Nephron progenitor cell (in vitro differentiated cells): ENCODE data around the gene LUM.

Experiments
- DNase-seq: peaks from one replicate; pipeline ENCODE4 v3.0.0; 2021
- H3K27ac Mint-ChIP-seq: 2 replicates; pipeline ENCODE4 v1.8.0; 2021; ENCODE audit warnings: mild to moderate bottlenecking, moderate library complexity, mixed read lengths
- H3K27me3 Mint-ChIP-seq: 2 replicates; pipeline ENCODE4 v1.8.0; 2021; ENCODE audit warnings: mild to moderate bottlenecking, low read depth, mixed read lengths; ENCODE audit not compliant: poor library complexity
- H3K36me3 Mint-ChIP-seq: 2 replicates; pipeline ENCODE4 v1.8.0; 2021; ENCODE audit warnings: low read depth, mixed read lengths
- H3K4me1 Mint-ChIP-seq: 2 replicates; pipeline ENCODE4 v1.8.0; 2021; ENCODE audit warnings: mixed read lengths
- H3K4me3 Mint-ChIP-seq: 2 replicates; pipeline ENCODE4 v1.8.0; 2021; ENCODE audit warnings: mild to moderate bottlenecking, moderate library complexity, mixed read lengths
- H3K9me3 Mint-ChIP-seq: 2 replicates; pipeline ENCODE4 v1.8.0; 2021; ENCODE audit warnings: mild to moderate bottlenecking, moderate library complexity, mixed read lengths
- CTCF ChIP-seq: fragments of 200-600 bp; sonication (generic); IDR thresholded peaks from 2 replicates; pipeline ENCODE4 v1.5.0; 2021; ENCODE audit warnings: antibody characterized with exemption

The LUM gene

DNA sequence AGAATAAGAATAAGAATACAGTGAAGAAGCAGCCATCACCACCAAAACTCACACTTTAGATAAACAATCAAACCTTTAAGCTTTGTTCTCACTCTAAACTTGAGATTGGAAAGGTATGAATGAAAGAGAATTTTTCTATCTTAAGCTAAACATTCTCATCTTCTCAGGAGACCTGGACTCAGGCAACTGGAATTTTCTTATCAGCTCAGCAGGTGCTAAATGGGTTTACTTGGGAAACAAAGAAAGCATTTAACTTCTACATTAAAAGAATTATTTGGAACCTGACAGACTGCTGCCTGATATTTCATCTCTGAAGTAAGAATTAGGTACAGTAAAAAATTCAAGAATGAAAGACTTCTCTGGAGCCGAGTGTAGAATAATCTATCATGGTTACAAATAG, 32.8 kb downstream of the LUM start:
- DNase-seq, result no peak
- H3K4me3 Mint-ChIP-seq, result no peak overlapping the region
- H3K9me3 Mint-ChIP-seq, result no peaks in the 10 kb centered on the region
- TF ChIP-seq CTCF, result no peak
- no peaks in the 10 kb centered on the region for H3K36me3 Mint-ChIP-seq
- H3K27ac Mint-ChIP-seq, result no peak overlapping the region
- H3K27me3 Mint-ChIP-seq, result no peaks in the 10 kb centered on the region
- peaks cover 26% of the 10 kb centered on the region for H3K4me1 Mint-ChIP-seq

DNA sequence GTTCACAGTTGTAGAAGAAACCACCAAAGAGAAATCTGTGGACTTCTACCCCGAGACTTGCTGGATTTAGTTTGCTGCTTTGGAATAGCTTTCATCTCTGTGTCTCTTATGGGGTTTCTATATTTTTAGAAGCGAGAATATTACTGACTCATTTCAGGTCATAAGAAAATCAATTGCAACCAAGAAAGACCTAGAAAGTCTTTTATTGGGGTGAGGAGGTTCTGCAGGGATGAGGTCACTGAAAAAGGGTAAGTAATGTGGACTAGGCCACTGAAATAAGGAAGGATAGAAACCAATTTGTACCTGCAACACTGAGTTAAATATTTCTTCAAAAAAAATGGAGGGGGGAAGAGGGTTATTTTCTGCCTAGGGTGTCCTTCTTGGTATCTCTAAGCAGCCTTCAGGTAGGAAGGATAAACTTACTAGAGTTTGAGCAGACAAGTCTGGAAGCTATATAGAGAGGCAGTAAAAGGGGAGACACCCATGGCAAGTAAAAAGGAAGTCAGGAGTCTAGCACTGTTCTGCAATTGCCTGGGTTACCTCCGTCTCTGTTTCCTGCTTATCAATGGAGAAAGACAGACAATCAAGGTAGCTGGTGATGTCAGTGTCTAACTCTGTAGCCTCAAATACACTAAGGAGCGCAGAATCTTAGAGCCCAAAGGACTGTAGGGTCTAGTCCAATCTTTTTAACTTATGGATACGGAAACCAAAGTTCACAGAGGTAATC, 33.9 kb downstream of the LUM start:
- TF ChIP-seq CTCF, result no peak
- H3K9me3 Mint-ChIP-seq, result no peaks in the 10 kb centered on the region
- no peaks in the 10 kb centered on the region for H3K27me3 Mint-ChIP-seq
- H3K27ac Mint-ChIP-seq, result no peak overlapping the region
- peaks cover 28% of the 10 kb centered on the region for H3K4me1 Mint-ChIP-seq
- DNase-seq, result no peak
- H3K4me3 Mint-ChIP-seq, result no peak overlapping the region
- H3K36me3 Mint-ChIP-seq, result no peaks in the 10 kb centered on the region

GRCh38 chr12:91074851-91075250, 36.4 kb downstream of the LUM start:
- no peak overlapping the region for H3K4me3 Mint-ChIP-seq
- no peaks in the 10 kb centered on the region for H3K27me3 Mint-ChIP-seq
- H3K9me3 Mint-ChIP-seq, result no peaks in the 10 kb centered on the region
- H3K4me1 Mint-ChIP-seq, result peaks cover 28% of the 10 kb centered on the region
- no peak for TF ChIP-seq CTCF
- H3K27ac Mint-ChIP-seq, result no peak overlapping the region
- no peaks in the 10 kb centered on the region for H3K36me3 Mint-ChIP-seq
- DNase-seq, result no peak

GRCh38 chr12:91074154-91074709, 37.1 kb downstream of the LUM start:
- Mint-ChIP-seq H3K4me1 (peaks cover 28% of the 10 kb centered on the region), H3K27me3 (no peaks in the 10 kb centered on the region), H3K27ac (peak overlapping the region; percentile 34), H3K4me3 (no peak overlapping the region), H3K36me3 (no peaks in the 10 kb centered on the region), H3K9me3 (no peaks in the 10 kb centered on the region)
- no peak for TF ChIP-seq CTCF
- DNase-seq, result no peak

GRCh38 chr12:91073426-91073825, 37.9 kb downstream of the LUM start:
- peak overlapping the region; percentile 20 for H3K27ac Mint-ChIP-seq
- H3K4me3 Mint-ChIP-seq, result no peak overlapping the region
- H3K9me3 Mint-ChIP-seq, result no peaks in the 10 kb centered on the region
- TF ChIP-seq CTCF, result no peak
- DNase-seq, result no peak
- H3K36me3 Mint-ChIP-seq, result no peaks in the 10 kb centered on the region
- H3K27me3 Mint-ChIP-seq, result no peaks in the 10 kb centered on the region
- peaks cover 28% of the 10 kb centered on the region for H3K4me1 Mint-ChIP-seq

- no peaks in the 10 kb centered on the region for H3K27me3 Mint-ChIP-seq
- H3K9me3 Mint-ChIP-seq, result no peaks in the 10 kb centered on the region
- H3K27ac Mint-ChIP-seq, result no peak overlapping the region
- H3K4me1 Mint-ChIP-seq, result peaks cover 28% of the 10 kb centered on the region
- no peak overlapping the region for H3K4me3 Mint-ChIP-seq
- no peaks in the 10 kb centered on the region for H3K36me3 Mint-ChIP-seq
- TF ChIP-seq CTCF, result no peak
- DNase-seq, result no peak
These were observed 38.4 kb downstream of the LUM start for GRCh38 chr12:91072931-91073330.
